ENCODE measurements around the gene VAV1. TPM values are rescaled to one million over a fixed set of nuclear protein-coding genes. Genes with fewer than 3 reads are reported as not detected.

VAV1 gene
- total and polyA plus RNA-seq, 2 donors (not counting 3 experiments of a cell fraction or from before 2014, with no cell fraction given): not detected

GRCh38 chr19:6773323-6773931 lies 919 bp downstream of the VAV1 start:
- POLR2A ChIA-PET: no interaction called here
- H3K36me3 ChIP-seq (ENCODE audit: control insufficient read depth in 2 of 2, extremely low read depth in 1 of 2, insufficient read depth in 2 of 2, low read length in 2 of 2): no peaks in the 10 kb centered on the region
- no peak overlapping the region for H3K4me2 ChIP-seq (ENCODE audit: insufficient read depth, low read length)
- H3K27ac ChIP-seq (ENCODE audit: insufficient read depth, low read depth, low read length): no peak overlapping the region
- no peak overlapping the region for H3K4me3 ChIP-seq (replicated peaks in 1 of 3; ENCODE audit: insufficient read depth in 1 of 3, low read depth in 1 of 3, low read length in 3 of 3)
- H3K79me2 ChIP-seq (ENCODE audit: control insufficient read depth, insufficient read depth, low read length): no peaks in the 10 kb centered on the region
- no peaks in the 10 kb centered on the region for H3K9me3 ChIP-seq (replicated peaks; ENCODE audit: control insufficient read depth, insufficient read depth, low read length)
- no peak overlapping the region for H3K9ac ChIP-seq (replicated peaks; ENCODE audit: extremely low read depth, insufficient read depth, low read length)
- no peaks in the 10 kb centered on the region for H3K9me1 ChIP-seq (replicated peaks; ENCODE audit: control insufficient read depth, extremely low read depth, insufficient read depth, low read length)
- H4K20me1 ChIP-seq (replicated peaks; ENCODE audit: control insufficient read depth, extremely low read depth, insufficient read depth, low read length): no peaks in the 10 kb centered on the region
- FAIRE-seq: no peak
- no peak for DNase-seq (ENCODE audit: low read depth, low spot score)
- TF ChIP-seq POLR2AphosphoS5 (IDR thresholded peaks at IDR 0.05; ENCODE audit: insufficient read depth, low read depth, low read length) (no peak), EZH2 (IDR thresholded peaks at IDR 0.05; ENCODE audit: borderline replicate concordance, low read depth, low read length, severe bottlenecking) (no peak), JUN (IDR thresholded peaks at IDR 0.05; ENCODE audit: borderline replicate concordance, insufficient read depth, insufficient read length, low read depth) (no peak), MYC (IDR thresholded peaks at IDR 0.05; ENCODE audit: low read depth, low read length) (no peak), POLR2A (IDR thresholded peaks at IDR 0.05; ENCODE audit: low read depth, low read length) (no peak), GATA2 (IDR thresholded peaks at IDR 0.05; ENCODE audit: insufficient read depth, insufficient read length, low read depth, low read length) (no peak), FOS (IDR thresholded peaks at IDR 0.05; ENCODE audit: borderline replicate concordance, insufficient read depth, low read length) (no peak)
- TF ChIP-seq, protein P1, sequence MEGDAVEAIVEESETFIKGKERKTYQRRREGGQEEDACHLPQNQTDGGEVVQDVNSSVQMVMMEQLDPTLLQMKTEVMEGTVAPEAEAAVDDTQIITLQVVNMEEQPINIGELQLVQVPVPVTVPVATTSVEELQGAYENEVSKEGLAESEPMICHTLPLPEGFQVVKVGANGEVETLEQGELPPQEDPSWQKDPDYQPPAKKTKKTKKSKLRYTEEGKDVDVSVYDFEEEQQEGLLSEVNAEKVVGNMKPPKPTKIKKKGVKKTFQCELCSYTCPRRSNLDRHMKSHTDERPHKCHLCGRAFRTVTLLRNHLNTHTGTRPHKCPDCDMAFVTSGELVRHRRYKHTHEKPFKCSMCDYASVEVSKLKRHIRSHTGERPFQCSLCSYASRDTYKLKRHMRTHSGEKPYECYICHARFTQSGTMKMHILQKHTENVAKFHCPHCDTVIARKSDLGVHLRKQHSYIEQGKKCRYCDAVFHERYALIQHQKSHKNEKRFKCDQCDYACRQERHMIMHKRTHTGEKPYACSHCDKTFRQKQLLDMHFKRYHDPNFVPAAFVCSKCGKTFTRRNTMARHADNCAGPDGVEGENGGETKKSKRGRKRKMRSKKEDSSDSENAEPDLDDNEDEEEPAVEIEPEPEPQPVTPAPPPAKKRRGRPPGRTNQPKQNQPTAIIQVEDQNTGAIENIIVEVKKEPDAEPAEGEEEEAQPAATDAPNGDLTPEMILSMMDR (IDR thresholded peaks at IDR 0.05; ENCODE audit: extremely low read depth in 1 of 2, insufficient read depth in 1 of 2, low read depth in 1 of 2, low read length in 2 of 2): no peak
- TF ChIP-seq, protein P2, sequence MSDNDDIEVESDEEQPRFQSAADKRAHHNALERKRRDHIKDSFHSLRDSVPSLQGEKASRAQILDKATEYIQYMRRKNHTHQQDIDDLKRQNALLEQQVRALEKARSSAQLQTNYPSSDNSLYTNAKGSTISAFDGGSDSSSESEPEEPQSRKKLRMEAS (IDR thresholded peaks at IDR 0.05; ENCODE audit: insufficient read depth, insufficient read length): no peak
- CTCF ChIA-PET: interaction anchor here (2.2 to 4.1 kb wide), 2 partner anchors 90 to 257 kb away, joined by 5 to 21 read pairs; no protein-coding TSS in a partner anchor
- intact Hi-C loops (cut with micrococcal nuclease): no loop called here
- no TSS peak for BruUV-seq (replicated peaks)
- dilution Hi-C loops (cut with MboI; ENCODE audit: extremely low pct_ligation_motif_present, low sequenced_read_pairs): no loop called here
- H2AFZ ChIP-seq (ENCODE audit: low read depth, low read length): no peak overlapping the region
- no peaks in the 10 kb centered on the region for H3K27me3 ChIP-seq (ENCODE audit: control insufficient read depth in 2 of 2, insufficient read depth in 2 of 2, low read length in 2 of 2)
- no peaks in the 10 kb centered on the region for H3K4me1 ChIP-seq (ENCODE audit: control insufficient read depth, extremely low read depth, insufficient read depth, low read length)
